IMR-90 (cell line): ENCODE results near the gene CUEDC2. TPM values are rescaled to one million over a fixed set of nuclear protein-coding genes. Genes with fewer than 3 reads are reported as not detected.
A peak's percentile ranks its signal among the peaks of the same experiment; 100 is the strongest.

Experiments
- ATAC-seq: fragments of 200-7000 bp; cut with Tn5 transposase; 2 replicates; pipeline ENCODE4 v1.9.1; 2020; ENCODE audit warnings: low read depth, mild to moderate bottlenecking, moderate library complexity
- BruUV-seq: library from RNA; stranded (reverse); fragments of 400-500 nt; replicated peaks from 2 replicates; lab custom pipeline; 2021; lab: Mats Ljungman, UMichigan
- CTCF ChIA-PET: fragments of 300-600 bp; formaldehyde crosslinking; extraction: SDS; loops from one replicate; lab custom pipeline; 2021; ENCODE audit warnings: antibody characterized with exemption; lab: Yijun Ruan, JAX
- POLR2A ChIA-PET: fragments of 300-600 bp; sonication (Branson Sonifier 250); formaldehyde crosslinking; loops from one replicate; lab custom pipeline; 2022; ENCODE audit warnings: antibody characterized with exemption; ENCODE audit not compliant: unreplicated experiment; lab: Charles Lee
- DNase-seq: peaks from one replicate; pipeline ENCODE4 v3.0.0; 2013
- H2AFZ ChIP-seq: replicated peaks from 2 replicates; pipeline ENCODE3; 2013; ENCODE audit warnings: low read length, mild to moderate bottlenecking; ENCODE audit not compliant: poor library complexity
- H2AK5ac ChIP-seq: 2 replicates; pipeline ENCODE4 v1.6.1; 2013; ENCODE audit warnings: low read depth, low read length, inconsistent platforms
- H2AK9ac ChIP-seq: replicated peaks from 2 replicates; pipeline ENCODE3; 2013; ENCODE audit warnings: mild to moderate bottlenecking, low read depth, low read length, moderate library complexity; ENCODE audit not compliant: poor library complexity
- H2BK120ac ChIP-seq: 2 replicates; pipeline ENCODE4 v1.6.1; 2013; ENCODE audit warnings: low read depth, low read length, inconsistent platforms
- H2BK15ac ChIP-seq: 3 replicates; pipeline ENCODE4 v1.6.1; 2013; ENCODE audit warnings: low read depth, low read length, inconsistent platforms
- H2BK20ac ChIP-seq: 2 replicates; pipeline ENCODE4 v1.6.1; 2013; ENCODE audit warnings: low read depth, mild to moderate bottlenecking, inconsistent platforms, low read length, moderate library complexity
- H2BK5ac ChIP-seq: 2 replicates; pipeline ENCODE4 v1.6.1; 2013; ENCODE audit warnings: mild to moderate bottlenecking, low read depth, low read length, inconsistent platforms; ENCODE audit not compliant: poor library complexity, severe bottlenecking
- H3K14ac ChIP-seq: replicated peaks from 2 replicates; pipeline ENCODE4 v1.6.1; 2013; ENCODE audit warnings: low read depth, low read length, inconsistent platforms
- H3K18ac ChIP-seq: 2 replicates; pipeline ENCODE4 v1.6.1; 2013; ENCODE audit warnings: low read depth, low read length, control low read depth
- H3K23ac ChIP-seq: 2 replicates; pipeline ENCODE4 v1.6.1; 2013; ENCODE audit warnings: low read depth, low read length, inconsistent platforms
- H3K27ac ChIP-seq: 2 replicates; pipeline ENCODE4 v1.5.1; 2013; ENCODE audit warnings: mild to moderate bottlenecking, control low read depth, low read length; ENCODE audit not compliant: insufficient read depth
- H3K27me3 ChIP-seq: 2 replicates; pipeline ENCODE4 v1.6.1; 2013; ENCODE audit warnings: low read length; ENCODE audit not compliant: control insufficient read depth, insufficient read depth
- H3K36me3 ChIP-seq: 2 replicates; pipeline ENCODE4 v1.6.1; 2013; ENCODE audit warnings: low read length, mixed read lengths; ENCODE audit not compliant: control insufficient read depth, insufficient read depth
- H3K4ac ChIP-seq: 2 replicates; pipeline ENCODE4 v1.6.1; 2013; ENCODE audit warnings: low read depth, low read length, inconsistent platforms
- H3K4me1 ChIP-seq: 2 replicates; pipeline ENCODE4 v1.6.1; 2013; ENCODE audit warnings: low read length, mixed read lengths; ENCODE audit not compliant: control insufficient read depth, insufficient read depth
- H3K4me2 ChIP-seq: 2 replicates; pipeline ENCODE4 v1.6.1; 2013; ENCODE audit warnings: low read depth, mild to moderate bottlenecking, control low read depth, low read length, moderate library complexity
- H3K4me3 ChIP-seq: 2 replicates; pipeline ENCODE4 v1.5.1; 2013; ENCODE audit warnings: low read depth, mild to moderate bottlenecking, control low read depth, low read length, moderate library complexity; ENCODE audit not compliant: insufficient read depth
- H3K56ac ChIP-seq: 2 replicates; pipeline ENCODE4 v1.6.1; 2013; ENCODE audit warnings: low read length, inconsistent platforms; ENCODE audit not compliant: insufficient read depth; ENCODE audit errors: extremely low read depth
- H3K79me1 ChIP-seq, 2 experiments: 2 replicates each; pipeline ENCODE4 v1.6.1; 2013; ENCODE audit warnings: low read length in 2 of 2, inconsistent platforms in 1 of 2, low read depth in 1 of 2
- H3K9ac ChIP-seq: 2 replicates; pipeline ENCODE4 v1.6.1; 2013; ENCODE audit warnings: low read depth, low read length, control low read depth
- H3K9me1 ChIP-seq: 2 replicates; pipeline ENCODE4 v1.6.1; 2013; ENCODE audit warnings: low read length, inconsistent platforms; ENCODE audit not compliant: insufficient read depth
- H3K9me3 ChIP-seq: 2 replicates; pipeline ENCODE4 v1.6.1; 2013; ENCODE audit warnings: low read length; ENCODE audit not compliant: control insufficient read depth, insufficient read depth
- H4K20me1 ChIP-seq: 2 replicates; pipeline ENCODE4 v1.6.1; 2013; ENCODE audit warnings: low read length, inconsistent platforms; ENCODE audit not compliant: insufficient read depth
- H4K5ac ChIP-seq: 2 replicates; pipeline ENCODE4 v1.6.1; 2013; ENCODE audit warnings: mild to moderate bottlenecking, low read depth, low read length, control low read depth
- H4K8ac ChIP-seq, 2 experiments: 2 replicates each; pipeline ENCODE4 v1.6.1; 2013; ENCODE audit warnings: low read depth in 2 of 2, low read length in 2 of 2, control low read depth in 1 of 2, inconsistent platforms in 1 of 2
- H4K91ac ChIP-seq: 2 replicates; pipeline ENCODE4 v1.6.1; 2013; ENCODE audit warnings: low read depth, low read length, inconsistent platforms; ENCODE audit not compliant: insufficient read depth
- BHLHE40 ChIP-seq: fragments of 150-350 bp; IDR thresholded peaks from 2 replicates; pipeline ENCODE4 v1.6.1; 2016; ENCODE audit warnings: mild to moderate bottlenecking, low read depth, low read length
- CHD1 ChIP-seq: IDR thresholded peaks from 2 replicates; pipeline ENCODE4 v1.6.1; 2012; ENCODE audit warnings: low read depth, low read length, improper control_type of control experiment
- CTCF ChIP-seq: conservative IDR thresholded peaks from 2 replicates; pipeline ENCODE4 v1.5.1; 2012; ENCODE audit warnings: mild to moderate bottlenecking, low read depth, low read length, improper control_type of control experiment
- FOS ChIP-seq: fragments of 150-350 bp; IDR thresholded peaks from 2 replicates; pipeline ENCODE4 v1.6.1; 2016; ENCODE audit warnings: low read depth, low read length
- MAFK ChIP-seq: IDR thresholded peaks from 2 replicates; pipeline ENCODE4 v1.6.1; 2012; ENCODE audit warnings: low read depth, low read length, improper control_type of control experiment
- MAZ ChIP-seq: IDR thresholded peaks from 2 replicates; pipeline ENCODE4 v1.6.1; 2012; ENCODE audit warnings: low read depth, mild to moderate bottlenecking, low read length, improper control_type of control experiment, moderate library complexity, borderline replicate concordance
- MXI1 ChIP-seq: IDR thresholded peaks from 2 replicates; pipeline ENCODE4 v1.6.1; 2012; ENCODE audit warnings: low read depth, mild to moderate bottlenecking, low read length, moderate library complexity, borderline replicate concordance
- NFE2L2 ChIP-seq: fragments of 150-350 bp; IDR thresholded peaks from 2 replicates; pipeline ENCODE4 v1.6.1; 2016; ENCODE audit warnings: low read depth, mild to moderate bottlenecking, low read length
- POLR2A ChIP-seq: IDR thresholded peaks from 2 replicates; pipeline ENCODE4 v1.6.1; 2012; ENCODE audit warnings: mild to moderate bottlenecking, low read depth, low read length
- RAD21 ChIP-seq: IDR thresholded peaks from 2 replicates; pipeline ENCODE4 v1.6.1; 2012; ENCODE audit warnings: low read length, improper control_type of control experiment
- RCOR1 ChIP-seq: IDR thresholded peaks from 2 replicates; pipeline ENCODE4 v1.6.1; 2012; ENCODE audit warnings: mild to moderate bottlenecking, low read length, improper control_type of control experiment; ENCODE audit not compliant: insufficient replicate concordance
- RFX5 ChIP-seq: IDR thresholded peaks from 2 replicates; pipeline ENCODE4 v1.8.0; 2012; ENCODE audit warnings: low read depth, mild to moderate bottlenecking, low read length, moderate library complexity
- SMC3 ChIP-seq: fragments of 150-350 bp; IDR thresholded peaks from 2 replicates; pipeline ENCODE4 v1.6.1; 2016; ENCODE audit warnings: low read depth, mild to moderate bottlenecking, antibody characterized with exemption, low read length, moderate library complexity
- WGBS, 2 experiments: methylation state at CpG; one replicate each; pipeline versions ENCODE4 v1.1.5 to v1.1.7; 2013; ENCODE audit warnings: missing lambda C conversion rate in 2 of 2; ENCODE audit not compliant: insufficient read length in 1 of 2; ENCODE audit errors: extremely low coverage in 2 of 2; 5-methylcytosine and 5-hydroxymethylcytosine counted together
- dilution Hi-C: fragments of 300-500 bp; cut with HindIII; formaldehyde crosslinking; loops from one replicate; pipeline ENCODE4 v1.14.3; 2018; ENCODE audit warnings: low sequenced_read_pairs; ENCODE audit not compliant: unreplicated experiment
- in situ Hi-C: fragments of 300-500 bp; cut with MboI; formaldehyde crosslinking; loops from 3 replicates; pipeline ENCODE4 v1.14.3; 2019; ENCODE audit warnings: low sequenced_read_pairs, inconsistent platforms, mixed read lengths
- intact Hi-C: fragments of 100-400 bp; cut with micrococcal nuclease; formaldehyde crosslinking; loops from 2 replicates; pipeline ENCODE4 v1.10.0; 2022
- polyA plus RNA-seq, 3 experiments: library from polyadenylated mRNA; depleted of rRNA; stranded (reverse); fragments of >200 nt; gene quantifications; 2 replicates each; pipeline ENCODE4 v1.2.3, GENCODE V29; 2012; ENCODE audit warnings: low replicate concordance in 1 of 3
- total RNA-seq: library from RNA; depleted of rRNA; stranded (reverse); fragments of >200 nt; gene quantifications from 2 replicates; pipeline ENCODE4 v1.2.3, GENCODE V29; 2012
- TF ChIP-seq, protein P1 (sequence below): fragments of 150-350 bp; IDR thresholded peaks from 2 replicates; pipeline ENCODE4 v1.6.1; 2017; ENCODE audit warnings: mild to moderate bottlenecking, antibody characterized with exemption, low read length, low read depth

CUEDC2 gene
- total and polyA plus RNA-seq, 2 of the 4 experiments (the other 2 are of a cell fraction) = 55.7 to 84.9 TPM

DNA sequence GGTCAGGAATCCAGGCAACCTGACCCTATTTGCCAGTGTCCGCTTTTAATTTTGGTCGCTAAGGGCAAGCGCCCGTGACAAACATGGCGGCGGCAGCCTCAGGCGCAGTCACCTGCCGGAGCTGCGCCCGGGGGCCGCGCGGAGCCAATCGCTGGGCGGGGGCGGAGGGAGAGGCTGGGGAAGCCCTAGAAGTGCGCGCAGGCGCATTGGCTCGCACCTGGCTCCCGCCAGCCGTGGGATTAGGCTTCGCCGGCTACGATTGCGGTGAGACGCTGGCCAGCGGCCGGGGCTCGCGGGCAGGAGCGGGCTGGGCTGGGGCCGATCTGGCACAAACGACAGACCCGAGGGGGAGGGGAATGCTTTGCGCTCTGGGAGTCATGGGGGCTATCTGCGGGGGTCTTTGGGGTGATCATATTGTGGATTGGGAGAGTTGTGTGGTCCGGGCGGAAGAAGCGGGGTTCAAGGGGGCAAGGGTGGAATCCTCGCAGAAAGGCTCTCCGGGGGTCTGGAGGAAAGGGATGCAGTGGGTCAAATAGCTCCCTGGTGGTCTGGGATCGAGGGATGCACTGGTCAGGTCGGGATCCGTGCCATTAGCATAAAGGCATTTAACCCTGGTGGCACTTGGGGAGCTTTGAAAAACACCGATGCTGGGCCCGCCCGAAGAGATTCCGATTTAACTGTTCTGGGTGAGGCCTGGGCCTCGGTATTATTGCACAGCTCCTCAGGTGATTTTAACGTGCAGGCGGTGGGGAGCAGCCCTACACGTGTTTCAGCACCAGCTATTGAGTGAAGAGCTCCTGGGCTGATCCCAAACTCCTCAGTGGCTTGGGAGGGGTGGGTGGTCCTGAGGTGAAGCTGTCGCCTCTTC is 29.0 kb upstream of the CUEDC2 start:
- no peak overlapping the region for H3K56ac ChIP-seq
- peak; percentile 99 for ATAC-seq
- DNase-seq = peak; percentile 67
- WGBS, 2 experiments = 5% methylated on average over 29 of the region's 54 CpGs; no CpG with 5 or more reads in 1 of the 2 experiments
- peak overlapping the region; percentile 58 for H3K4me3 ChIP-seq
- intact Hi-C loops = no loop called here
- H4K8ac ChIP-seq = peak overlapping the region; percentile 91 to 95
- H3K9me1 ChIP-seq = peaks cover 6% of the 10 kb centered on the region
- H3K36me3 ChIP-seq = no peaks in the 10 kb centered on the region
- H3K23ac ChIP-seq = peak overlapping the region; percentile 11; the same call in 1 of the 2 replicates
- no peak overlapping the region for H2BK5ac ChIP-seq
- CTCF ChIA-PET = interaction anchor here (0.6 kb wide), 1 partner anchor 17 kb away, joined by 4 read pairs; no protein-coding TSS in a partner anchor
- no peak overlapping the region for H2AK5ac ChIP-seq
- no peaks in the 10 kb centered on the region for H3K79me1 ChIP-seq
- H3K18ac ChIP-seq = peak overlapping the region; percentile 37; the same call in 1 of the 2 replicates
- peaks cover 8% of the 10 kb centered on the region for H3K4me1 ChIP-seq
- dilution Hi-C loops = no loop called here
- H2BK15ac ChIP-seq = no peak overlapping the region; the same call in 2 of the 3 replicates
- in situ Hi-C loops = no loop called here
- peak overlapping the region; percentile 94 for H3K4me2 ChIP-seq
- peak overlapping the region; percentile 36 for H4K91ac ChIP-seq
- POLR2A ChIA-PET = no interaction called here
- peaks cover 16% of the 10 kb centered on the region for H3K27me3 ChIP-seq
- H2AK9ac ChIP-seq = peak overlapping the region; percentile 73
- H2BK20ac ChIP-seq = no peak overlapping the region
- BruUV-seq = no TSS peak
- peak overlapping the region; percentile 94 for H2AFZ ChIP-seq
- H3K14ac ChIP-seq = peak overlapping the region; percentile 53
- no peaks in the 10 kb centered on the region for H3K9me3 ChIP-seq
- peak overlapping the region; percentile 34 for H3K9ac ChIP-seq
- H3K4ac ChIP-seq = peak overlapping the region; percentile 82; the same call in 1 of the 2 replicates
- H4K5ac ChIP-seq = peak overlapping the region; percentile 95
- H2BK120ac ChIP-seq = peak overlapping the region; percentile 42
- no peak overlapping the region for H3K27ac ChIP-seq
- no peaks in the 10 kb centered on the region for H4K20me1 ChIP-seq
- TF ChIP-seq CHD1 = no peak
- no peak for TF ChIP-seq CTCF
- TF ChIP-seq RCOR1 = no peak
- peak; percentile 93; the same call in 1 of the 2 replicates for TF ChIP-seq MAZ
- no peak for TF ChIP-seq MXI1
- TF ChIP-seq BHLHE40 = peak; percentile 88
- 0 out of 2 replicates have a peak, but pooled peaks have one; percentile 6 for TF ChIP-seq FOS
- no peak for TF ChIP-seq SMC3
- TF ChIP-seq RFX5 = no peak
- TF ChIP-seq MAFK = no peak
- no peak for TF ChIP-seq POLR2A
- no peak for TF ChIP-seq NFE2L2
- TF ChIP-seq, protein P1, sequence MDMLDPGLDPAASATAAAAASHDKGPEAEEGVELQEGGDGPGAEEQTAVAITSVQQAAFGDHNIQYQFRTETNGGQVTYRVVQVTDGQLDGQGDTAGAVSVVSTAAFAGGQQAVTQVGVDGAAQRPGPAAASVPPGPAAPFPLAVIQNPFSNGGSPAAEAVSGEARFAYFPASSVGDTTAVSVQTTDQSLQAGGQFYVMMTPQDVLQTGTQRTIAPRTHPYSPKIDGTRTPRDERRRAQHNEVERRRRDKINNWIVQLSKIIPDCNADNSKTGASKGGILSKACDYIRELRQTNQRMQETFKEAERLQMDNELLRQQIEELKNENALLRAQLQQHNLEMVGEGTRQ = peak; percentile 90
- TF ChIP-seq RAD21 = no peak
